ENCODE results near the gene CORIN.
A peak's percentile ranks its signal among the peaks of the same experiment; 100 is the strongest.

CORIN gene

DNA sequence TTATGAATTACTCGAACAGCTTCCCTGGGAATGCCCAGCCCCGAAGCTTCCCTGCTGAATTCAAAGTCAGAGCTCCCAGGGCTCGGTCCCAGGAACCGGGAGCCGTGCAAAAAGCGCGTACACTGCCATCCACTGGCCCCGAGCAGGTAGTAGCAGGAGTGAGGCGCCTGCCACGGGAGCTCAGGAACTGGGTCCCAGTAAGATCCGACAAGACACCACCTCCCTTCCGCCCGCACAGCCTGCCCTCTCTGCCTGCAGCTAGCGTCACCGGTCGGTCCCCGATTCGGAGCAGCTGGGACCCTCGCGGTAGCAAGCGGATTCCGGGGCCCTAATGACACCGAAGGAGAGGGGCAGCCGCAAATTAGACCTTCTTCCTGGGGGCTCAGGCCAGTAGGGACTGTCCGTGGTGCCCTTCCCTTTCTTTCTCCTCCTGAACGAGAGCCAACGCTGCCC lies 1.2 kb downstream of the CORIN start:
- Histone ChIP-seq H3K9ac (ENCODE audit: low read length) (peak overlapping the region; percentile 22; the same call in 1 of the 2 replicates), H3K4me3 (ENCODE audit: low read length) (peak overlapping the region; percentile 65), H3F3A (ENCODE audit: insufficient read depth, low read length) (no peaks in the 10 kb centered on the region), H3K79me2 (ENCODE audit: low read length) (no peaks in the 10 kb centered on the region), H3K9me2 (replicated peaks; ENCODE audit: insufficient read depth, low read length) (no peaks in the 10 kb centered on the region), H3K27me3 (replicated peaks; ENCODE audit: insufficient read depth, low read length) (0 out of 2 replicates have a peak, but pooled peaks cover 5% of the 10 kb centered on the region), H3K4me1 (ENCODE audit: low read length) (peaks cover 8% of the 10 kb centered on the region), H2AFZ (ENCODE audit: low read length) (peak overlapping the region; percentile 79), H4K20me1 (ENCODE audit: insufficient read depth, low read length) (no peaks in the 10 kb centered on the region), H3K36me3 (replicated peaks; ENCODE audit: insufficient read depth, low read length) (no peaks in the 10 kb centered on the region), H3K4me2 (ENCODE audit: low read depth, low read length) (peak overlapping the region; percentile 93), H3K9me3 (replicated peaks; ENCODE audit: insufficient read depth, low read length) (no peaks in the 10 kb centered on the region), H3K27ac (ENCODE audit: low read length) (no peak overlapping the region)
- TF ChIP-seq, protein P1, sequence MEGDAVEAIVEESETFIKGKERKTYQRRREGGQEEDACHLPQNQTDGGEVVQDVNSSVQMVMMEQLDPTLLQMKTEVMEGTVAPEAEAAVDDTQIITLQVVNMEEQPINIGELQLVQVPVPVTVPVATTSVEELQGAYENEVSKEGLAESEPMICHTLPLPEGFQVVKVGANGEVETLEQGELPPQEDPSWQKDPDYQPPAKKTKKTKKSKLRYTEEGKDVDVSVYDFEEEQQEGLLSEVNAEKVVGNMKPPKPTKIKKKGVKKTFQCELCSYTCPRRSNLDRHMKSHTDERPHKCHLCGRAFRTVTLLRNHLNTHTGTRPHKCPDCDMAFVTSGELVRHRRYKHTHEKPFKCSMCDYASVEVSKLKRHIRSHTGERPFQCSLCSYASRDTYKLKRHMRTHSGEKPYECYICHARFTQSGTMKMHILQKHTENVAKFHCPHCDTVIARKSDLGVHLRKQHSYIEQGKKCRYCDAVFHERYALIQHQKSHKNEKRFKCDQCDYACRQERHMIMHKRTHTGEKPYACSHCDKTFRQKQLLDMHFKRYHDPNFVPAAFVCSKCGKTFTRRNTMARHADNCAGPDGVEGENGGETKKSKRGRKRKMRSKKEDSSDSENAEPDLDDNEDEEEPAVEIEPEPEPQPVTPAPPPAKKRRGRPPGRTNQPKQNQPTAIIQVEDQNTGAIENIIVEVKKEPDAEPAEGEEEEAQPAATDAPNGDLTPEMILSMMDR (IDR thresholded peaks at IDR 0.05; ENCODE audit: low read length) = peak; percentile 72
- no peak for TF ChIP-seq EZH2phosphoT487 (IDR thresholded peaks at IDR 0.05; ENCODE audit: low read length)
- peak; percentile 65 for DNase-seq

DNA sequence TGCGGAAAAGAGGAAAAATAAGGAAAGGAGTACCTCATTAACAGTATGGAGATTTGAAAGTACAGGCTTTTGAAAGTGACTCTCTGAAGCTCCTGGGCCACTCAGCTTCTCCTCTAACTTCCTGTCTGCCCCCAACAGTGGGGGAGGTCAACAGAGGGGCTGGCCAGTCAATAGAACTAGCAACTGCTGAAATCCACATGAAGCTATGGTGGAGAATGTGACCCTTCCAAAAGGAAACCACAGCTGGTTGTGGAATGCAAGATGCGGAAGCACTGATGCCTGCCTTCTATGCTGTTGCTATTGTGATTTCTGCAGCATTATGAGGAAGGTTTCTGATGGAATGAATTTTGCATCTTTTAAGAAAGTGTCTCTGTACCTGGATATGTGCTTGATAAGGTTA lies 2.4 kb downstream of the CORIN start:
- TF ChIP-seq EZH2 (optimal IDR thresholded peaks at IDR 0.05; ENCODE audit: low read depth, low read length) (no peak), EZH2phosphoT487 (IDR thresholded peaks at IDR 0.05; ENCODE audit: low read length) (no peak)
- TF ChIP-seq, protein P1 (IDR thresholded peaks at IDR 0.05; ENCODE audit: low read length) = no peak
- Histone ChIP-seq H3K9me2 (replicated peaks; ENCODE audit: insufficient read depth, low read length) (no peaks in the 10 kb centered on the region), H3K4me3 (ENCODE audit: low read length) (no peak overlapping the region), H3K4me2 (ENCODE audit: low read depth, low read length) (peak overlapping the region; percentile 93; the same call in 1 of the 2 replicates), H3K79me2 (ENCODE audit: low read length) (no peaks in the 10 kb centered on the region), H2AFZ (ENCODE audit: low read length) (no peak overlapping the region), H3K9ac (ENCODE audit: low read length) (no peak overlapping the region), H3F3A (ENCODE audit: insufficient read depth, low read length) (no peaks in the 10 kb centered on the region), H3K36me3 (replicated peaks; ENCODE audit: insufficient read depth, low read length) (no peaks in the 10 kb centered on the region), H3K4me1 (ENCODE audit: low read length) (peaks cover 8% of the 10 kb centered on the region), H3K9me3 (replicated peaks; ENCODE audit: insufficient read depth, low read length) (no peaks in the 10 kb centered on the region), H3K27me3 (replicated peaks; ENCODE audit: insufficient read depth, low read length) (0 out of 2 replicates have a peak, but pooled peaks cover 5% of the 10 kb centered on the region), H4K20me1 (ENCODE audit: insufficient read depth, low read length) (no peaks in the 10 kb centered on the region), H3K27ac (ENCODE audit: low read length) (no peak overlapping the region)
- DNase-seq = no peak

DNA sequence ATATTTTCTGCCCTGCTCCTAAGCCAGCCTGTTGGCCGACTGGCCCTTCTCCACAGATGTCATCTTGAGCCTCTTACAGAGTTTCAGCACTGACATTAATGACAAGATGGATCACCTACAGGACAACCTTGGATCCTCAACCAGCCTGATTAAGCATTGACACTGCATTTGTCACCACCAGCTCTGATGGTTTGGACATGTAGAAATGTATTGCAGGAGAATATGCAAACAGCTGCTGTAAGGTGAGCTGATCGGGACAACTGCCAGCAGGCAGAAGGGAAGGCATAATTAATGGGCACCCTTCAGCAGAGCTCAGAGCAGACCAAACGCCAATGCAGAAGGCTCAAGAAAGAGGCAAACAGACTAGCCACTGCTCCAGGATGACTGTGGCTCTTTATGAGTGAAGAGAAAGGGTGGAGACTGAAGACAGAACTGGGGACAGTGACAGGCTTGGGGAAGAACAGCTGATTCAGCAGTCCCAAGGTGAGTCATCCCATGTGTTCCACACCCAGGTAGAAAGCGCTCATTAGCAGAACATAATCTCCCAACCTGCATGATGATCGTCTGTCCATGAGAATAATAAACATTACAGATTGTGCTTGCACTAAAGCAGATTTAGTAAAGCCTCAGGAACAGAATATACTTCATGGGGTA lies 6.7 kb downstream of the CORIN start:
- Histone ChIP-seq H3K4me3 (ENCODE audit: low read length) (no peak overlapping the region), H3K4me2 (ENCODE audit: low read depth, low read length) (no peak overlapping the region), H4K20me1 (ENCODE audit: insufficient read depth, low read length) (no peaks in the 10 kb centered on the region), H3F3A (ENCODE audit: insufficient read depth, low read length) (no peaks in the 10 kb centered on the region), H3K4me1 (ENCODE audit: low read length) (peaks cover 12% of the 10 kb centered on the region), H3K27me3 (replicated peaks; ENCODE audit: insufficient read depth, low read length) (0 out of 2 replicates have a peak, but pooled peaks cover 5% of the 10 kb centered on the region), H2AFZ (ENCODE audit: low read length) (no peak overlapping the region), H3K36me3 (replicated peaks; ENCODE audit: insufficient read depth, low read length) (no peaks in the 10 kb centered on the region), H3K9me2 (replicated peaks; ENCODE audit: insufficient read depth, low read length) (no peaks in the 10 kb centered on the region), H3K79me2 (ENCODE audit: low read length) (no peaks in the 10 kb centered on the region), H3K9ac (ENCODE audit: low read length) (no peak overlapping the region), H3K27ac (ENCODE audit: low read length) (no peak overlapping the region), H3K9me3 (replicated peaks; ENCODE audit: insufficient read depth, low read length) (no peaks in the 10 kb centered on the region)
- no peak for DNase-seq
- no peak for TF ChIP-seq EZH2 (optimal IDR thresholded peaks at IDR 0.05; ENCODE audit: low read depth, low read length)
- TF ChIP-seq, protein P1 (IDR thresholded peaks at IDR 0.05; ENCODE audit: low read length) = no peak
- no peak for TF ChIP-seq EZH2phosphoT487 (IDR thresholded peaks at IDR 0.05; ENCODE audit: low read length)

Data from MM.1S (cell line).